Transverse colon (tissue), 3 donors: ENCODE data around the gene AMIGO3.

ENCODE experiments used
- POLR2A ChIP-seq: fragments of 450-650 bp; IDR thresholded peaks from one replicate; pipeline ENCODE4 v1.6.1; 2016; ENCODE audit warnings: antibody characterized with exemption, mild to moderate bottlenecking, moderate library complexity
- TF ChIP-seq, protein P1 (sequence below), 5 experiments: fragments of 200-600 bp in 3 of 5; fragments of 450-650 bp in 2 of 5; sonication (generic) in 3 of 5; IDR thresholded peaks; 1 replicate in 2 of 5; 2 replicates in 3 of 5; pipeline ENCODE4 v1.5.1; 2016 to 2017; ENCODE audit warnings: antibody characterized with exemption in 5 of 5, inconsistent platforms in 3 of 5, mild to moderate bottlenecking in 2 of 5, moderate library complexity in 1 of 5

- no peak for TF ChIP-seq POLR2A
- TF ChIP-seq, protein P1, sequence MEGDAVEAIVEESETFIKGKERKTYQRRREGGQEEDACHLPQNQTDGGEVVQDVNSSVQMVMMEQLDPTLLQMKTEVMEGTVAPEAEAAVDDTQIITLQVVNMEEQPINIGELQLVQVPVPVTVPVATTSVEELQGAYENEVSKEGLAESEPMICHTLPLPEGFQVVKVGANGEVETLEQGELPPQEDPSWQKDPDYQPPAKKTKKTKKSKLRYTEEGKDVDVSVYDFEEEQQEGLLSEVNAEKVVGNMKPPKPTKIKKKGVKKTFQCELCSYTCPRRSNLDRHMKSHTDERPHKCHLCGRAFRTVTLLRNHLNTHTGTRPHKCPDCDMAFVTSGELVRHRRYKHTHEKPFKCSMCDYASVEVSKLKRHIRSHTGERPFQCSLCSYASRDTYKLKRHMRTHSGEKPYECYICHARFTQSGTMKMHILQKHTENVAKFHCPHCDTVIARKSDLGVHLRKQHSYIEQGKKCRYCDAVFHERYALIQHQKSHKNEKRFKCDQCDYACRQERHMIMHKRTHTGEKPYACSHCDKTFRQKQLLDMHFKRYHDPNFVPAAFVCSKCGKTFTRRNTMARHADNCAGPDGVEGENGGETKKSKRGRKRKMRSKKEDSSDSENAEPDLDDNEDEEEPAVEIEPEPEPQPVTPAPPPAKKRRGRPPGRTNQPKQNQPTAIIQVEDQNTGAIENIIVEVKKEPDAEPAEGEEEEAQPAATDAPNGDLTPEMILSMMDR (IDR thresholded peaks at IDR 0.05) = no peak
Measured at GRCh38 chr3:49725906-49726681, 6.6 kb upstream of the AMIGO3 start.
